Upper lobe of left lung (tissue), 4 donors: Measurements from ENCODE around the gene KCNH1.

ENCODE experiments used
- CTCF ChIP-seq, 6 experiments: fragments of 450-650 bp in 4 of 6; fragments of 200-600 bp in 2 of 6; sonication (generic) in 2 of 6; IDR thresholded peaks; one replicate each; pipeline ENCODE4 v1.5.1; 2016 to 2019; ENCODE audit warnings: antibody characterized with exemption in 6 of 6
- POLR2AphosphoS5 ChIP-seq, 2 donors: sonication (generic); formaldehyde crosslinking; IDR thresholded peaks; one replicate each; pipeline ENCODE4 v1.5.1; 2017; ENCODE audit warnings: antibody characterized with exemption in 2 of 2

GRCh38 chr1:211145944-211146343 is 12.0 kb upstream of the KCNH1 start:
- TF ChIP-seq CTCF (IDR thresholded peaks at IDR 0.05) (no peak), POLR2AphosphoS5 (IDR thresholded peaks at IDR 0.05) (no peak)
